Hepatocyte (in vitro differentiated cells): ENCODE measurements around the gene SBK2. TPM values are rescaled to one million over a fixed set of nuclear protein-coding genes. Genes with fewer than 3 reads are reported as not detected.

Experiments used
- DNase-seq: peaks from one replicate; pipeline ENCODE4 v3.0.0-alpha.2; 2016; ENCODE audit warnings: low spot score
- H2AFZ ChIP-seq: fragments of 200-600 bp; sonication (generic); 2 replicates; pipeline ENCODE4 v1.6.0; 2016; ENCODE audit warnings: antibody characterized with exemption, mild to moderate bottlenecking
- H3K27ac ChIP-seq: fragments of 200-600 bp; sonication (generic); 2 replicates; pipeline ENCODE4 v1.5.1; 2016; ENCODE audit warnings: mild to moderate bottlenecking
- H3K27me3 ChIP-seq: fragments of 200-600 bp; sonication (generic); 2 replicates; pipeline ENCODE4 v1.6.1; 2016
- H3K36me3 ChIP-seq: fragments of 200-600 bp; sonication (generic); replicated peaks from 2 replicates; pipeline ENCODE4 v1.5.1; 2016; ENCODE audit warnings: low read depth; ENCODE audit not compliant: insufficient read depth
- H3K4me1 ChIP-seq: fragments of 200-600 bp; sonication (generic); 2 replicates; pipeline ENCODE4 v1.5.1; 2016; ENCODE audit warnings: mild to moderate bottlenecking, moderate library complexity; ENCODE audit not compliant: insufficient read depth
- H3K4me2 ChIP-seq: fragments of 200-600 bp; sonication (generic); 2 replicates; pipeline ENCODE4 v1.6.0; 2016
- H3K4me3 ChIP-seq: fragments of 200-600 bp; sonication (generic); 2 replicates; pipeline ENCODE4 v1.5.1; 2016; ENCODE audit warnings: mild to moderate bottlenecking
- H3K79me2 ChIP-seq: fragments of 200-600 bp; sonication (generic); 2 replicates; pipeline ENCODE4 v1.6.0; 2017; ENCODE audit warnings: mild to moderate bottlenecking
- H3K9me2 ChIP-seq: fragments of 200-600 bp; sonication (generic); replicated peaks from 2 replicates; pipeline ENCODE4 v1.6.0; 2017; ENCODE audit warnings: mild to moderate bottlenecking; ENCODE audit not compliant: insufficient read depth
- H3K9me3 ChIP-seq: fragments of 200-600 bp; sonication (generic); 2 replicates; pipeline ENCODE4 v1.5.1; 2016; ENCODE audit warnings: low read depth, mild to moderate bottlenecking
- H4K20me1 ChIP-seq: fragments of 200-600 bp; sonication (generic); 2 replicates; pipeline ENCODE4 v1.6.0; 2016; ENCODE audit warnings: mild to moderate bottlenecking; ENCODE audit not compliant: insufficient read depth, poor library complexity, severe bottlenecking
- CTCF ChIP-seq: fragments of 200-600 bp; sonication (generic); IDR thresholded peaks from 2 replicates; pipeline ENCODE4 v1.5.1; 2016; ENCODE audit warnings: antibody characterized with exemption, mild to moderate bottlenecking; ENCODE audit not compliant: poor library complexity
- EZH2 ChIP-seq: fragments of 200-600 bp; sonication (generic); IDR thresholded peaks from 2 replicates; pipeline ENCODE4 v1.6.1; 2016; ENCODE audit warnings: antibody characterized with exemption, mild to moderate bottlenecking, borderline replicate concordance
- EZH2phosphoT487 ChIP-seq: fragments of 200-600 bp; sonication (generic); IDR thresholded peaks from one replicate; pipeline ENCODE4 v1.6.1; 2018; ENCODE audit warnings: antibody characterized with exemption, mild to moderate bottlenecking, low read depth, moderate library complexity; ENCODE audit not compliant: unreplicated experiment, severe bottlenecking
- WGBS: methylation state at CpG from one replicate; pipeline ENCODE4 v1.1.6; 2016; ENCODE audit warnings: low lambda C conversion rate; ENCODE audit errors: missing lambda C conversion rate; 5-methylcytosine and 5-hydroxymethylcytosine counted together
- polyA plus RNA-seq: library from polyadenylated mRNA; unstranded; fragments of >200 nt; fragmentation: Nextera tagmentation; extraction: Ambion mirVana; gene quantifications from 2 replicates; pipeline ENCODE4 v1.2.1, GENCODE V29; 2016
- total RNA-seq: library from RNA; depleted of rRNA; stranded (reverse); fragments of >200 nt; gene quantifications from 2 replicates; pipeline ENCODE4 v1.2.3, GENCODE V29; 2014

SBK2 gene
- total and polyA plus RNA-seq, 2 experiments from 2014 or later: 0.30 to 0.51 TPM

GRCh38 chr19:55495646-55496349 is 41.1 kb downstream of the SBK2 start:
- Histone ChIP-seq H3K79me2 (no peaks in the 10 kb centered on the region), H3K9me2 (no peaks in the 10 kb centered on the region), H4K20me1 (no peaks in the 10 kb centered on the region), H3K4me3 (no peak overlapping the region), H3K4me1 (no peaks in the 10 kb centered on the region), H2AFZ (no peak overlapping the region), H3K27ac (no peak overlapping the region), H3K36me3 (no peaks in the 10 kb centered on the region), H3K4me2 (no peak overlapping the region), H3K27me3 (peaks cover 10% of the 10 kb centered on the region), H3K9me3 (no peaks in the 10 kb centered on the region)
- WGBS: 70% methylated on average over 11 of the region's 11 CpGs
- TF ChIP-seq EZH2phosphoT487 (no peak), CTCF (no peak), EZH2 (no peak)
- no peak for DNase-seq

GRCh38 chr19:55494172-55494761 is 42.7 kb downstream of the SBK2 start:
- no peak for DNase-seq
- no peaks in the 10 kb centered on the region for H3K4me1 ChIP-seq
- no peaks in the 10 kb centered on the region for H3K9me2 ChIP-seq
- H2AFZ ChIP-seq: no peak overlapping the region
- WGBS: 77% methylated on average over 21 of the region's 22 CpGs
- TF ChIP-seq CTCF: no peak
- no peak for TF ChIP-seq EZH2
- no peak for TF ChIP-seq EZH2phosphoT487
- H3K9me3 ChIP-seq: no peaks in the 10 kb centered on the region
- H3K4me2 ChIP-seq: no peak overlapping the region
- H3K36me3 ChIP-seq: no peaks in the 10 kb centered on the region
- peaks cover 10% of the 10 kb centered on the region for H3K27me3 ChIP-seq
- H3K79me2 ChIP-seq: no peaks in the 10 kb centered on the region
- H3K27ac ChIP-seq: no peak overlapping the region
- H3K4me3 ChIP-seq: no peak overlapping the region
- H4K20me1 ChIP-seq: no peaks in the 10 kb centered on the region

- TF ChIP-seq EZH2 (no peak), CTCF (no peak), EZH2phosphoT487 (no peak)
- Histone ChIP-seq H3K9me3 (no peaks in the 10 kb centered on the region), H4K20me1 (no peaks in the 10 kb centered on the region), H3K36me3 (no peaks in the 10 kb centered on the region), H3K27ac (no peak overlapping the region), H3K9me2 (no peaks in the 10 kb centered on the region), H3K27me3 (peaks cover 10% of the 10 kb centered on the region), H2AFZ (no peak overlapping the region), H3K4me2 (no peak overlapping the region), H3K79me2 (no peaks in the 10 kb centered on the region), H3K4me1 (no peaks in the 10 kb centered on the region), H3K4me3 (no peak overlapping the region)
- 93% methylated on average over 15 of the region's 38 CpGs for WGBS
- no peak for DNase-seq
Observed at GRCh38 chr19:55493645-55494171, 43.2 kb downstream of the SBK2 start.
